HEK293 (cell line): Measurements from ENCODE around the gene ZBTB22.
A peak's percentile ranks its signal among the peaks of the same experiment; 100 is the strongest.

ENCODE experiments used
- GFI1B ChIP-seq: fragments of 450-650 bp; formaldehyde crosslinking; IDR thresholded peaks from 2 replicates; pipeline ENCODE4 v1.5.1; 2016; ENCODE audit warnings: missing biosample characterization, missing genetic modification characterization
- GLI4 ChIP-seq: fragments of 450-650 bp; formaldehyde crosslinking; IDR thresholded peaks from 2 replicates; pipeline ENCODE4 v1.5.1; 2016; ENCODE audit warnings: missing biosample characterization, missing genetic modification characterization
- IKZF3 ChIP-seq: fragments of 450-650 bp; IDR thresholded peaks from 2 replicates; pipeline ENCODE4 v1.5.0; 2018; ENCODE audit warnings: missing biosample characterization, mild to moderate bottlenecking, missing genetic modification characterization, moderate library complexity
- KLF1 ChIP-seq: fragments of 450-650 bp; formaldehyde crosslinking; IDR thresholded peaks from 2 replicates; pipeline ENCODE4 v1.5.1; 2016; ENCODE audit warnings: missing biosample characterization, missing genetic modification characterization
- MZF1 ChIP-seq: fragments of 450-650 bp; formaldehyde crosslinking; IDR thresholded peaks from 2 replicates; pipeline ENCODE4 v1.5.1; 2017; ENCODE audit warnings: missing biosample characterization, missing genetic modification characterization, borderline replicate concordance
- OVOL3 ChIP-seq: fragments of 450-650 bp; formaldehyde crosslinking; IDR thresholded peaks from 2 replicates; pipeline ENCODE4 v1.5.1; 2016; ENCODE audit warnings: missing biosample characterization, missing genetic modification characterization
- REPIN1 ChIP-seq: fragments of 450-650 bp; formaldehyde crosslinking; IDR thresholded peaks from 2 replicates; pipeline ENCODE4 v1.5.1; 2017; ENCODE audit warnings: missing biosample characterization, missing genetic modification characterization, low read depth
- REST ChIP-seq: fragments of 450-650 bp; formaldehyde crosslinking; IDR thresholded peaks from 2 replicates; pipeline ENCODE4 v1.5.1; 2016; ENCODE audit warnings: missing biosample characterization, missing genetic modification characterization
- SETDB1 ChIP-seq: IDR thresholded peaks from one replicate; pipeline ENCODE4 v1.6.1; 2017; ENCODE audit warnings: mild to moderate bottlenecking, low read length, moderate library complexity, mixed read lengths; ENCODE audit not compliant: insufficient read length
- ZBTB1 ChIP-seq: fragments of 450-650 bp; formaldehyde crosslinking; IDR thresholded peaks from 2 replicates; pipeline ENCODE4 v1.5.1; 2016; ENCODE audit warnings: missing biosample characterization, missing genetic modification characterization
- ZBTB10 ChIP-seq: fragments of 450-650 bp; formaldehyde crosslinking; IDR thresholded peaks from 2 replicates; pipeline ENCODE4 v1.5.1; 2016; ENCODE audit warnings: missing biosample characterization, missing genetic modification characterization
- ZBTB20 ChIP-seq: fragments of 450-650 bp; formaldehyde crosslinking; IDR thresholded peaks from 2 replicates; pipeline ENCODE4 v1.5.1; 2016; ENCODE audit warnings: missing biosample characterization, missing genetic modification characterization
- ZBTB21 ChIP-seq: fragments of 450-650 bp; formaldehyde crosslinking; IDR thresholded peaks from 2 replicates; pipeline ENCODE4 v1.5.1; 2017; ENCODE audit warnings: missing biosample characterization, missing genetic modification characterization
- ZBTB44 ChIP-seq: fragments of 450-650 bp; IDR thresholded peaks from 2 replicates; pipeline ENCODE4 v1.5.1; 2018; ENCODE audit warnings: missing biosample characterization, mild to moderate bottlenecking, missing genetic modification characterization
- ZBTB48 ChIP-seq: fragments of 450-650 bp; formaldehyde crosslinking; IDR thresholded peaks from 2 replicates; pipeline ENCODE4 v1.5.1; 2016; ENCODE audit warnings: missing biosample characterization, missing genetic modification characterization
- ZBTB8A ChIP-seq: fragments of 450-650 bp; formaldehyde crosslinking; IDR thresholded peaks from 2 replicates; pipeline ENCODE4 v1.5.1; 2016; ENCODE audit warnings: missing biosample characterization, missing genetic modification characterization
- ZEB2 ChIP-seq: fragments of 450-650 bp; formaldehyde crosslinking; IDR thresholded peaks from 2 replicates; pipeline ENCODE4 v1.5.1; 2016; ENCODE audit warnings: missing biosample characterization, missing genetic modification characterization
- ZIC2 ChIP-seq: fragments of 450-650 bp; formaldehyde crosslinking; IDR thresholded peaks from 2 replicates; pipeline ENCODE4 v1.5.1; 2016; ENCODE audit warnings: missing biosample characterization, missing genetic modification characterization
- ZNF133 ChIP-seq: fragments of 450-650 bp; formaldehyde crosslinking; IDR thresholded peaks from 2 replicates; pipeline ENCODE4 v1.5.1; 2016; ENCODE audit warnings: missing biosample characterization, missing genetic modification characterization
- ZNF354C ChIP-seq: fragments of 450-650 bp; formaldehyde crosslinking; IDR thresholded peaks from 2 replicates; pipeline ENCODE4 v1.5.1; 2016; ENCODE audit warnings: missing biosample characterization, missing genetic modification characterization, low read depth, borderline replicate concordance
- ZNF366 ChIP-seq: fragments of 450-650 bp; formaldehyde crosslinking; conservative IDR thresholded peaks from 2 replicates; pipeline ENCODE4 v1.5.1; 2016; ENCODE audit warnings: missing biosample characterization, missing genetic modification characterization
- ZNF391 ChIP-seq: fragments of 450-650 bp; formaldehyde crosslinking; IDR thresholded peaks from 2 replicates; pipeline ENCODE4 v1.5.1; 2016; ENCODE audit warnings: low read depth, missing biosample characterization, missing genetic modification characterization, borderline replicate concordance
- ZNF423 ChIP-seq: fragments of 450-650 bp; formaldehyde crosslinking; IDR thresholded peaks from 2 replicates; pipeline ENCODE4 v1.5.1; 2016; ENCODE audit warnings: missing biosample characterization, missing genetic modification characterization
- ZNF449 ChIP-seq: fragments of 450-650 bp; formaldehyde crosslinking; IDR thresholded peaks from 2 replicates; pipeline ENCODE4 v1.5.1; 2017; ENCODE audit warnings: missing biosample characterization, mild to moderate bottlenecking, missing genetic modification characterization, moderate library complexity
- ZNF560 ChIP-seq: fragments of 450-650 bp; formaldehyde crosslinking; IDR thresholded peaks from 2 replicates; pipeline ENCODE4 v1.5.1; 2017; ENCODE audit warnings: missing biosample characterization, missing genetic modification characterization, borderline replicate concordance
- ZNF629 ChIP-seq: fragments of 450-650 bp; formaldehyde crosslinking; IDR thresholded peaks from 2 replicates; pipeline ENCODE4 v1.5.1; 2017; ENCODE audit warnings: missing biosample characterization, missing genetic modification characterization
- ZNF792 ChIP-seq: fragments of 450-650 bp; formaldehyde crosslinking; IDR thresholded peaks from 2 replicates; pipeline ENCODE4 v1.5.1; 2016; ENCODE audit warnings: missing biosample characterization, missing genetic modification characterization
- ZSCAN23 ChIP-seq: fragments of 450-650 bp; formaldehyde crosslinking; IDR thresholded peaks from 2 replicates; pipeline ENCODE4 v1.5.1; 2016; ENCODE audit warnings: missing biosample characterization, missing genetic modification characterization
- ZSCAN5A ChIP-seq: fragments of 450-650 bp; formaldehyde crosslinking; IDR thresholded peaks from 2 replicates; pipeline ENCODE4 v1.5.1; 2016; ENCODE audit warnings: missing biosample characterization, missing genetic modification characterization

The ZBTB22 gene

GRCh38 chr6:33279971-33280511 is 37.5 kb downstream of the ZBTB22 start (continued):
- no peak for TF ChIP-seq REPIN1 (tag by site-specific recombination)
- no peak for TF ChIP-seq ZBTB44 (tag by site-specific recombination)
- no peak; the same call in 1 of the 2 replicates for TF ChIP-seq ZNF629 (tag by site-specific recombination)
- no peak for TF ChIP-seq REST (tag by site-specific recombination)
- TF ChIP-seq ZBTB1 (tag by site-specific recombination), result no peak
- TF ChIP-seq ZSCAN5A, result no peak
- peak; percentile 99 for TF ChIP-seq ZIC2 (tag by site-specific recombination)
- no peak for TF ChIP-seq ZBTB21 (tag by site-specific recombination)
- no peak for TF ChIP-seq ZNF792 (tag by site-specific recombination)
- peak; percentile 52 for TF ChIP-seq ZNF423 (tag by site-specific recombination)
- TF ChIP-seq ZNF449 (tag by site-specific recombination), result no peak
- TF ChIP-seq ZBTB8A, result 0 out of 2 replicates have a peak, but pooled peaks have one; percentile 21
- no peak for TF ChIP-seq GFI1B (tag by site-specific recombination)
- TF ChIP-seq ZNF560, result no peak
- peak; percentile 82 for TF ChIP-seq ZNF366 (tag by site-specific recombination)
- peak; percentile 80 for TF ChIP-seq MZF1
- TF ChIP-seq ZBTB48 (tag by site-specific recombination), result 0 out of 2 replicates have a peak, but pooled peaks have one; percentile 44
- no peak for TF ChIP-seq ZNF133 (tag by site-specific recombination)
- TF ChIP-seq ZBTB20, result 0 out of 2 replicates have a peak, but pooled peaks have one; percentile 22
- no peak for TF ChIP-seq OVOL3 (tag by site-specific recombination)
- no peak for TF ChIP-seq ZEB2 (tag by site-specific recombination)
- TF ChIP-seq ZNF354C (tag by site-specific recombination), result no peak
- TF ChIP-seq IKZF3 (tag by site-specific recombination), result peak; percentile 92
- TF ChIP-seq ZSCAN23, result no peak
- TF ChIP-seq ZNF391 (tag by site-specific recombination), result no peak
- no peak for TF ChIP-seq GLI4 (tag by site-specific recombination)
- no peak for TF ChIP-seq SETDB1
- 0 out of 2 replicates have a peak, but pooled peaks have one; percentile 25 for TF ChIP-seq ZBTB10
- no peak for TF ChIP-seq KLF1
